ENCODE results near the gene HIVEP2. TPM values are rescaled to one million over a fixed set of nuclear protein-coding genes. Genes with fewer than 3 reads are reported as not detected.

Gene HIVEP2
- total and polyA plus RNA-seq, 2 donors (not counting 1 experiment from before 2014, with no cell fraction given) = 5.8 to 31.9 TPM

- ChIA-PET CTCF (interaction anchor here (0.9 to 2.2 kb wide), 4 partner anchors 9 to 35 kb away, joined by 3 to 7 read pairs (median 4); no protein-coding TSS in a partner anchor), POLR2A (interaction anchor here (0.6 to 3.9 kb wide), 2 partner anchors 11 to 91 kb away, joined by 3 to 22 read pairs; no protein-coding TSS in a partner anchor)
- Histone ChIP-seq H3K9ac (ENCODE audit: low read length) (peak overlapping the region; percentile 56), H2AFZ (ENCODE audit: insufficient read depth, low read depth, low read length, poor library complexity, severe bottlenecking) (no peak overlapping the region), H3K79me2 (ENCODE audit: control insufficient read depth, insufficient read depth, low read length) (peaks cover 66% of the 10 kb centered on the region), H3K4me2 (replicated peaks; ENCODE audit: low read depth, low read length, poor library complexity, severe bottlenecking) (peak overlapping the region; percentile 79), H3K9me3 (ENCODE audit: control extremely low read depth in 1 of 3, control insufficient read depth in 2 of 3, insufficient read depth in 1 of 3, low read length in 2 of 3) (no peaks in the 10 kb centered on the region), H3K4me3 (ENCODE audit: control extremely low read depth in 1 of 5, extremely low read depth in 1 of 5, insufficient read depth in 1 of 5, low read depth in 2 of 5, low read length in 4 of 5) (no peak overlapping the region), H3K36me3 (replicated peaks in 1 of 2; ENCODE audit: control extremely low read depth in 1 of 2, control insufficient read depth in 1 of 2, extremely low read depth in 1 of 2, insufficient read depth in 2 of 2, low read length in 1 of 2) (no peaks in the 10 kb centered on the region), H3K27me3 (replicated peaks in 1 of 4; ENCODE audit: control extremely low read depth in 1 of 4, control insufficient read depth in 3 of 4, insufficient read depth in 4 of 4, low read length in 3 of 4) (no peaks in the 10 kb centered on the region), H4K20me1 (ENCODE audit: control insufficient read depth, insufficient read depth, low read length, poor library complexity, severe bottlenecking) (no peaks in the 10 kb centered on the region), H3K27ac (ENCODE audit: low read length in 2 of 2) (peak overlapping the region; percentile 83 to 84), H3K4me1 (ENCODE audit: control insufficient read depth in 2 of 2, insufficient read depth in 2 of 2, low read length in 2 of 2) (peaks cover 68 to 76% of the 10 kb centered on the region in 2 donors)
- DNase-seq = no peak
- H3K4me1 Mint-ChIP-seq = peaks cover 84% of the 10 kb centered on the region
- intact Hi-C loops (cut with micrococcal nuclease) = loop anchor here (10.0 kb wide), 1 partner anchor 600 kb away; the partner anchor contains the start of genes ADAT2 and PEX3
- H3K27me3 Mint-ChIP-seq = no peaks in the 10 kb centered on the region
- H3K9me3 Mint-ChIP-seq (ENCODE audit: insufficient read depth) = no peaks in the 10 kb centered on the region
- WGBS (ENCODE audit: insufficient coverage) = 74% methylated on average over 2 of the region's 12 CpGs
- peak overlapping the region; percentile 94 for H3K27ac Mint-ChIP-seq
- H3K4me3 Mint-ChIP-seq = peak overlapping the region; percentile 83
- TF ChIP-seq CTCF (IDR thresholded peaks at IDR 0.05) = no peak
- TF ChIP-seq EZH2 (IDR thresholded peaks at IDR 0.05; ENCODE audit: borderline replicate concordance, insufficient read depth, low read depth, low read length, poor library complexity, severe bottlenecking) = no peak
- ATAC-seq (ENCODE audit: low read depth) = no peak
These were observed 90.1 kb downstream of the HIVEP2 start for GRCh38 chr6:142854589-142855488.
